HG02642 (cell line): ENCODE data around the gene FAM107B.
A peak's percentile ranks its signal among the peaks of the same experiment; 100 is the strongest.

Source experiments
- ATAC-seq: cut with Tn5 transposase; IDR thresholded peaks from one replicate; pipeline ENCODE4 v1.9.1; 2021; ENCODE audit warnings: mild to moderate bottlenecking; ENCODE audit not compliant: unreplicated experiment, poor library complexity

The FAM107B gene

DNA sequence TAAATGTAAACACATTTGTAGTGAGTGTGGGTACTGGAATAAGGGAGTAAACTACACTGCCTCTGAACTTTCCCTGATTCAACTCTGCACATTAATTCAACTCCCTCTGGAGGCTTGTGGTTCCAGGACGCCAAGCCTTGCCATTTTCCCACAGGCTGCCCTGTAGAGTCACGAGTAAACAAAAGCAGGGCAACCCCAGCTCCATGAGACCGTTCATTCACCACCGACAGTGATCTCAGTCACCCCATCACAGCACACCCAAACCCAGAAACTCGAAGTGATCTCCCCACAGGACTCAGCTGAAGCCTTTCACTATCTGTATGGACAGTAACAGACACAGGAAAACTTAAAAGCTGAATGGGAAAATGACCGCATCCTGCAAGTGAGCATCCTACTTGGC lies 225.2 kb downstream of the FAM107B start:
- ATAC-seq = no peak

DNA sequence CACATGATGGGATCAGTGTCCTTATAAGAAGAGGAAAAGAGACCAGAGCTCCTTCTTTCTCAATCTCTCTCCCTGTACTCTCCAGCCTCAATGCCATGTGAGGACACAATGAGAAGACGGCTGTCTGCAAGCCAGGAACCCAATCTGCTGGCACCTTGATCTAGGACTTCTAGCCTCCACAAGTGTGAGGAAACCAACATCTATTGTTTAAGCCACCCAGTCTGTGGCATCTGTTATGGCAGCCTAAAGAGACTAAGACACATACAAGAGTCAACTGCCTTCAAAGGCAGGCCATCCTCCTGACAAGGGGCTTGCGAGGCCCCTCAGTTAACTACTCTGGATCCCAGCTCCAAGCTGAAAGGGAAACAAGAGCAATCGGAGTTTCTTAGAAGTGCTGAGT lies 225.7 kb downstream of the FAM107B start:
- ATAC-seq = no peak

DNA sequence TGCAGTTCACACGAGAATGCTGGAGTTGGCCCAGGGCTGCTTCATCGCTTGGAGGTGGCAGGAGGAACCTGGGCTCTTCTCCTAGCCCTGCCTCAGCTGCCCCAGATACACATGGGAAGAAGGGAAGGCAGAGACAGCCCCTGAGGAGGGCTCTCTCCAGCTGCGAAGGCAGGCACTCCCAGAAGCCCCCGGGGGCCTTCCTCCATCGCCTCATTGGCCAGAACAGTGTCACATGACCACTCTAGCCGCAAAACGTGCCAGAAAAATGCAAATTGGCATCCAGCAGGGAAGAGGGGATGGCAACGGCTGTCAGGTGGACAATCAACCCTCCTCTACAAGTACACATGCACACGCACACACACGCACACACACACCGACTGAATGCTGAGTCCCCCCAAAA lies 226.2 kb downstream of the FAM107B start:
- no peak for ATAC-seq

DNA sequence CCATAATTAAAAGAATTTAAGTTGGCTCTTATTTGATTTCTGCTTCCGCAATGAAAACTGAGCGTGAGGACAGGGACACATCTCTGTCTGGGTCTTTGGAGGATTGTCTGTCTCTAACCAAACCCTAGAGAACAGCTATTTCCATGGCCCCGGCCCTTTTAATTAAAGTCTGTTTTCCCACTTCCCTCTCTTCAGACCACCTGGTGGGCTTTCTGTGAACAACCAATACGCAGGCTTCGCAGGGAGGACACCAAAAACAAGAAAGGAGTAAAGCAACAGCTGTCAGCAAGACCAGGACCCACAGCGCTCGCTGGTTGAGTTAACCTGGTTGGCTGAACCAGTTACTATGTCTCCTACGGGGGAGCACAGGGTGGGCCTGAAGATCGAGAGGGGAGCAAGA lies 226.9 kb downstream of the FAM107B start:
- no peak for ATAC-seq

DNA sequence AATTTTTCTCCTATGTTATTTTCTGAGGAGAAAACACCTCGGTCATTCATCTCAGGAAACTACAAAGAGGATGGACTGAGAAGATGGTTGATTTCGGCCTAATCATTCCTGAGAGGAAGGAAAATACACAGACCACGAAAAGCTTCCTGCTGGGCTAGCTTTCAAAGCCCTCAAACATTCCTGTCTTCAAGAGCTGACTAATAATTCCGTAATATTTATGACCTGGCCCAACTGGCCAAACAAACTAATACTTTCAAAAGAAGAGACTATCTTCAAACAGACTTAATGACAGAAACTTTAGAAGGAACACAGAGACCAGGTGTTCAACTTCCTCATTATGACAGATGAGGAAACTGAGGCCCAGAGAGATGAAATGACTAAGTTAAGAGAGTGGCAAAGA lies 228.9 kb downstream of the FAM107B start:
- ATAC-seq = no peak

DNA sequence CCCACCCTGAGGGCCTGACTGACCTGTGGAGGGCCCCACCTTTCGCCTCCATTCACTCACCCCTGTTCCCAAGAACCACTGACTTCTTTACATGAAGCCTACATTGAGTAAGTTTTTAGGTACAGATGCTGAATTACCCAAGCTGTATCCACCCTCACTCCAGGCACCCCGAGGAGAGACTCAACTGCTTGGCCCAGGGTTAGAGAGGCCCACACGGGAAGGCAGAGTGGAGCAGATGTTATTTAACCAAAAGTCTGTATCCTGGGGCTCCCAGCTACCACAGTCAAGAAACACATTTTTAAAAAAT lies 230.8 kb downstream of the FAM107B start:
- ATAC-seq = no peak

DNA sequence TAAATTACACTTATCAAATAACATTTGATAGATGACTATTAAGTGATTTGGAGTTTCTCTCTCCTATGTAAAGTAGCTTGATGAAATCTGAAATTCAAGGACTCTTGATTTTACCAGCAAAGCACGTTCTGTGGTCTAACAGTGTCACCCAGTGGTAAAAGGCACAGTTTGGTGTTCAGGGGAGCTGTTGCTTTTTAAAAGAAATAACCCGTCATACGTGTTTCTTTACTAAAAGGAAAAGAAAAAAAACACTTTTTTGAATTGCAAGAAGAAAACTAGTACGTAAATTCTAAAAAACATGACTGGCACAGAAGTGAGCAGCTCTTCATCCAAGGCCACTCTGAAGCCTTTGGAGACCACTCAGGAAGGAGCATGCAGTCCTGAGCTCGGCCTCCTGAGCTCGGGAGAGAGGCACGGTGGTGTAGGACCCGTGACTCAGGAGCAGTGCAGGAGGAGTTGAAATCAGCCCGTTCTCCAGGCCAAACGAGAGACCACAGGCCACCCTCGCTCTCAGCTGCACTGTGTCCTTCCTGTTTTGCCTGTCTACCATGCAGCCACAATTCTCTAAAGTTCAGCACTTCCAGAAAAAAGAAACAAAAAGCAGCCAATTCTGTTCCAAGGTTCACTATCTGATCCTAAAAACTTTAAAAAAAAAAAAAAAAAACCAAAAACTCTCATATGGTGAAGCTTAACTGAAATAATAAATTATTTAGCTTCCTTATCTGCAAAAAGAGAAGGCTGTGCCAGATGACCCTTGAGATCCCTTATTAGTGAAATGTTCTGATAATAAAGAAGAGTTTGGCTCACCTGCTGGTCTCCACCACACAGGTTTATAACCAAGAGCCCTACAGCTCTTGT lies 231.4 kb downstream of the FAM107B start:
- peak; percentile 53 for ATAC-seq

DNA sequence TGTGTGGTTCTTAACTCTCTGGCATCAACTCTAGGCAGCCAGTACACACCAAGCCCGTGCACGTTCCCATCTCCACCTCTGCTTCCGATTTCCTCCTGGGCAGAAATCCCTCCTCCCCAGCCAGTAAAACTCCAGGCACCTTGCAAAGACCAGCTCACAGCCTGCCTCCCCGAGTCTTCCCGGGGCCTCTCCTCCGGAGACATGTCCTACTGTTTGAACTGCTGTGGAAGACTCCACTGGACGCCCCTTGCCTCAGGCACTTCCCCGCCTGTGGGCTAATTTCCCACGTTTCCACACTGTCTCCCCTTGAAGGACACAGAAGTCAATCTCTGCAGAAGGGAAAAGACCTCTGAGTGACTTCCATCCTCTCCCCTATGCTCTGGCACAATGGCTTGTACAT lies 233.3 kb downstream of the FAM107B start:
- no peak for ATAC-seq

DNA sequence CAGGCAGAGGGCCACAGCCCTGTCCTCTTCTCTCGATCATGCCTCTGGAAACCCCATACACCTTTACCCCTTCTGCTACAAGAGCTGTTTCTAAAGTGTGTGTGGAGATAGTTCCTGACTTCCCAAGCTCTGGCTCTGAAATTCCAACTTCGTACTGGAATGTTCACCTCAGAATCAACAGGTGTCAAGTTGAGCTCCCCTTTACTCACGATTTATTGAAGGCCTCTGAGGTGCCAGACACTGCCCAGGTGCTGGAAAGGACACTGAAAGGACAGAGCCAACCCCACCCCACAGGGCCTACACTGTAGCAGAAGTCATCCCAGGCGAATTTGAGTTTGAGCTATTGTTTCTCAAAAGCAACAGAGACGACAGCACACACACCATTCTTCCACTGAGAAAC lies 234.1 kb downstream of the FAM107B start:
- no peak for ATAC-seq

DNA sequence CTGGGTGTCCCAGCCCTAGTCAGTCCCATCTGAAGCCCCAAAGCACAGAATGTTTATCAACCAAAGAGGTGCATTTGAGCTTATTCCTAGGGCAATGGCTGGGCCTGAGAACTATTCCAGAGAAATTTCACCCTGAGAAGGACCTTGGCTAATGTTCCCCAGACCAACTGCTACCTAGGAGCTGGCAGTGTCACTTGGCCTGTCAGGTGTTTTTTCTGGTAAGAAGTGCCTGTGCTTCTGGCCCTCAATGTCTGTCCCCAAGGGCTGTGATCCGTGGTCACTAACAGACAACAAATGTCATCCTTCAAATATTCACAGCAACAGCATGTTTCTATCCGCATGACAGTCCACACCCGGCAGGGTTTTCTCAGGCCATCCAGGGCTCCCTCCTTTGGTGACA lies 234.6 kb downstream of the FAM107B start:
- ATAC-seq = no peak

DNA sequence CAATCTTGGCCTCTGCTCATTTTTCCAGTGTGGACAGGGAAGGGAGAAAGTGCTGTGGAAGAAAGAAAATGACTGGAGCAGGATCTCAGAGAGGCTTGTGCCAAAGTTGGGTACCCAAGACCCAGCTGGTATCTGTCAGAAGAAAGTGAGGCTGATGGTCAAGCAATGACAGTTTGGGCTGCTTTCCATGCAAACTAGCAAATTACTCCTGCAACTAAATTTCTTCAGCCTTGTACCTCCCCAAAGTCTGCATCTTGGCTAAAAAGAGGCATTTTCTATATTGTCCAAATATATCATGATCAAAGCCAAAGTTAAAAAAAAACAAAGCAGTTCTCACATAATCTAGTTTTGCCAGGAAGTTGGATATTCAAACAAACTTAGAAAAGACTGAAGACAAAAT lies 235.5 kb downstream of the FAM107B start:
- no peak for ATAC-seq

DNA sequence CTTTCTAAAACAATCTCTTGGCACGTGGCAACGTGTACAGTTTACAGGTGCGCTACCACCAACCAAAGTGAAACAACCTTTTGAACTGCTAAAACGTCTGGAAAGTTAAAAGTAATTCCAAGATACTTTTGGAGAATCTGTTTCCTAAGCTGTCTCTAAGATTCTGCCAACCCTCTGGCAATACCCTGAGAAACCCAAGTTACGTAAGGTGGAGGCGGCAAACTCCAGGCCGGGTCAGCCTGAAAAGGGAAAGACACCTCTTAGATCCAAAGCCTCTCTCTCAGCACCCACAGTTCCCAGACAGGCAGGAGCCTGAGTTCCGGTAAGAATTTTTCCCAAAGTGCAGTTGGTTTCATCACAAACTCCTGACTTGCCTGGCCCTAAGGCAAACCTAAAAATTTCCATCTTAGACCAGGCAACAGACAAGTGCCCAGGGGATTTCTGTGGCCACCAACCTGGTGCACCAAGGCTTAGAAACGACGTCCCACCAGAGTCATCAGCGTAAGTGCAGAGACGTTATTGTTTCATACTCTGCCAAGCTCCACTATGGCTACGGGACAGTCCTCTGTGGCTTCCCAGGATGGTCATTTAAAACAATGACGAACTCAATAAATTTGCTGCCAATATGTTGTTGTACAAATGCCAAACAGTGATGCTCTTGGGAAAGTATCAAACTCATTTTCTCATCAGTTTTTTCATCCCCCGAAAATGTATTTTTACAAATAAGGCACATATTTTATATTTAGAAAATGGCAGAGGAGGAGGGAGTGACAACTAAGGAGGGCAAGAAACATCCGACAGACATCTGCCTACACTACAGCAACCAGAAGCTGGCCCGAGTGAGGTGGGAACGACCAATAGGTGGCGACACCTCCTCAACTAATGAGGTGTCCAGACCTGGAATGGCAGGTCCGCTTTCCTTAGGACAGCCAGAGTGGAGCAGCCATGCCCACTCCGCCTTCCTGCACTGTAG lies 238.2 kb downstream of the FAM107B start:
- ATAC-seq = no peak

DNA sequence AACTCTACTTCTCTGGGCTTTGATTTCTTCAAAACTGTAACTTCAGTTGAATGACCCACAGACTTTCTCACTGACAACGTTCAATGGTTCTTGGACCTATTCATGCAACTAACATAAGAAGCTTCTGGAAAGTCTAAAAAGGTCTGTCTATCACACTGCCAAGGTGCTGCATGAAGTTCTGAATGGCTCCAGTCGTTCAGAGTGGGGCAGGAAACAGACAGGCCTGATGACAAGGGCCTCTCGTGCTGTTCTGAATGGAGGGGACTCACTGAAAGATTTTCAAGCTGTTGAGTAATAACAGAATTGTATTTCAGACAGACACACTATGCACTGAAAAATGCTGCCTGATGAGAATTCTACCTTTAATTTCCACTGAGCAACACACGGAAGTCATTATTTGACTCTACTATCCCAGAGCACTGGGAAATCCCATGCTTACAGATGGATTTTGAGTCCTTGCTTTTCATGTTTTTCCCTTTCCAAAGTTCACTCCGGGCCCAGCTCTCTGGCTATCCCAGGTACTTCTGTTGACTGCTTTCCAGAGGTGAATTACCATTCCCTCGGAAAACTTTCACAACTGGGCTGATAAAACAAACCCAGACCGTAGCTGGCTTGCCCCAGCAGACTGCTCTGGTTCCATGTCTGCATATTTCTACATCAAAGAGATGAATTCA lies 239.1 kb downstream of the FAM107B start:
- no peak for ATAC-seq

DNA sequence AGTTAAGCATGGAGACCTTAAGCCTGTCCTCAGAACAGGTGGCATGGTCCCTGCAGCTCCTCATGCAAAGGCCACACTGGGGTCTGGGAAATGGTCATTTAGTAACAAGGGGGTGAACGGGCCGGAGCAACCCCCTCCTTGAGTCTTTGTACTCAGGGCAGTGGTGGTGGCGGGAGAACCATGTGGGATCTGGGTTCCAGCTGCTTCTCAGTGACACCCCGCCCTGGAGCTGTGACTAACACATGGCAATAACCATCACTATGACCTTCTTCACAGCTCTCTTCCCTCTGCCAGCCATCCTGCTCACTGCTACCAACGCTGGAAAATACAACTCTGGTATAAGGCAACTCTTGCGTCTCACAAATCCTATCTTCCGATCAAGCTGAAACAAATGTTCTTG lies 240.5 kb downstream of the FAM107B start:
- no peak for ATAC-seq

DNA sequence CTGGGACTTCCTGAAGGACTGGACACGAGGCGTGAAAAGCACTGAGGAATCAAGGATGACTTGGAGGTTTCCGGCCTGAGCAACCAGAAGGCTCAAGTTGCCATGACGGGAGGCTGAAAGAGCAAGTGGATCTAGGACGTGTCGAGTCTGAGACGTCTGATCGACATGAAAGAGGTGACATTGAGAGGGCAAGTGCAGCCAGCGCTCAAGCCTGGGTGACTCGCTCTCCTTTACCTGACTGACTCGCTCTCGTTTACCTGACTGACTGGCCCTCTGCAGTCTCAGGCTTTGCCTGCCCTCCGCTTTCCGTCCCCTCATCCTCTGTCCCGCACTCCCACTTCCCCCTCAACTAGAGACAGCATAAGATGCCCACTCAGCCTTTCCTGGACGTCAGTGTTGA lies 241.4 kb downstream of the FAM107B start:
- ATAC-seq = no peak

DNA sequence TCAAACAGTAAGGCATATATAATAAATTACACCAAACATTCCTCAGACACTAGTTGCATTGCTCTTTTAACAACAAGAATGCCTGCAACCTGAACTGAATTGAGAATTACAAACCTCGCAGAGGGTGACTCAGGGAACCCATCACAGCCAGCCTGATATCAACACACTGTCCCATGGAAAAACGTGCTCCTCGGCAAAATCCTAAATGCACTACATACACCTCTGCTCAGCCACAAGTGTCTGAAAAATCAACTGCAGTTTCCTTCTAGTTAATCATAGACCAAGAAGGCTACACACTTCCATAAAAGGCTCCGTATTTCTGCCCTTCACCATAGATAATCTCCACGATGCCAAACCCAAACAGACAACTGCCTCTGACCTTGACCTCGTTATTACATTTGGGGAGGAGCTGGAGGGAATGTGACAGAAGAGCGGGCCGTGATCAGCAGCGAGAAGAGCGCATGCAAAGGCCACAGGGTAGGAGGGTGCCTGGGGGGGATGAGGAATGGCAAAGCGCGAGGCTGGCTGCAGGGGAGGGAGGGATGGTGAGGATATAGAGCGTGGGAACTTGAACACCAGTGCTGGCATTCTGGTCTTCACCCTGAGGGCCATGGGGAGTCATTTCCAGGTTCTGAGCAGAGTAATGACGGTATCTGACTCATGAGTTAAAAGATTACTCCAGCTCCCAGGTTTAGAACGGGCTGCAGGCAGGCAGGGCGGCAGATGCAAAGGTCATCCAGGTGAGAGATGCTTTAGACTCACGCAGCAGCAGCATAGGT lies 242.0 kb downstream of the FAM107B start:
- no peak for ATAC-seq

DNA sequence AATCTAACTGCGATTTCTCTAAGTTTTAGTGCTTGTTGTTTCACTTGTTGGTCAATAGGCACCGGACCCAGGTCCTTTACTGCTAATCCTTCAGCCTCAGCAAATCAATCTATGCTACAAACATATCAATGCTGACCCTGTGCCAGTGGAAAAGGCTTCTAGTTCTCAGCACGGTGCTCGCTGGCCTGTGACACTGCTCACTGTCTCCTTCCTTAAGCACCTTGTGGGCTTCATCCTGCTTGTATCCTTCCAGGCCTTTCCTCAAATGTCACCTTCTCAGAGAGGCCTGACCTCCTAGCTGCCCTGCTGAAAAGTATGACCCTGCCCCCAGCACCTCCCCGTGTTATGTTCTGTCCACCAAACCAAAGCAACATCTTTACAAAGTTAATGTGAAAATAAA lies 242.7 kb downstream of the FAM107B start:
- ATAC-seq = no peak

DNA sequence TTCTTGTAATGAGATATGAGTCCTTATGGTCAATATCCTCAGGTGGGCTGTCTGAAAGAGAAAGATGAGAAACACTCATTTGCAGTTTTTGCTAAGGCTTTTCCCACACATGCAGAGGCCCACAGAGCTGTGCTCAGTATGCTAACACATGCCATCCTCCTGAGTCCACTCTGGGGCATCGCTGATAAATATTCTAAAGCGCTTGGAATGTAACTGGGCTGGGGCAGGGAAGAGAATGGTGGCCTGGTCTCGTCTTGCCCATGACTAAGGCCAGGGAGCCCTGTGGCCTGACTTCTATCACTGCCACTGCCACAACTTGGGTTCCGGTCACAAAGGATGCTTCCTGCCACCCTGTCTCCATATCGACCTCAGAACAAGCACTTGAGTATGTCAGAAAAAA lies 244.2 kb downstream of the FAM107B start:
- ATAC-seq = no peak

DNA sequence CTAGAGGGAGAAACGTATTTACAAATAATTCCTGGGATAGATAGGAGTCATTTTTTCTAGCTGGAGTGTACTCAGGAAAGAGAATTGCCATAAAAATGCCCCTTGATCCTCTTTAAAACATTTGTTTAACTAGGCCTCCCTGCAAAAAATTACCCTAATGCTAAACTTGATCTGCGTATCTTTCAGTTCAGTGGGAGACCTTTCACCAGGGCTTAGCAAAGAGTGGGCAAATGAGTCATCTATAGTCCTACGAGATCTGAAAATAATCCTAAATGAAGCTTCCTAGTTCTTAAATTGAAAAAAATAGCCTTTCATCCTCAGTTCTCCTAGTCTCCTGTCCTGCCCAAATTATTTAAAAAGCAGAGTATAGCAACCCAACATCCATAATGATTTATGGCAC lies 245.3 kb downstream of the FAM107B start:
- no peak for ATAC-seq

DNA sequence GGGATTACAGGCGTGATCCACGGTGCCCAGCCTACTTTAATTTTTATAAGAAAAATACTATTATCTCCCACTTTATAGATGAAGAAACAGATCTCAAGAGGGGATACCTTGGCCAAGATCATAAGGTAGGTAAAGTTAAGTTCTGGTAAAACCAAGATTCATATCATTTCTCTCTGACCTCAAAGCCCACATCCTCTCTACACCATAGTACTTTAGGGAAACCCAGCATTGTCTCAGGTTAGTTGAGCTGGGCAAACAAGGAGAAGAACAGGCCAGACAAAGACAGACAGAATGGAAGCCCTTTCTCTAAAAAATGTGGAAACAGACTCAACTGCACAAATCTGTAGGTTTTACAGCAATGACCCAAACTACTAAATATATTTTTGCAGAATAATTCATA lies 246.2 kb downstream of the FAM107B start:
- ATAC-seq = no peak
